ENCODE results near the gene FBXO46.
"Not testable (repeated sequence)": the region's sequence is repeated elsewhere in the genome, so short reads cannot be mapped to it uniquely, and the experiment has no call there.

The FBXO46 gene

DNA sequence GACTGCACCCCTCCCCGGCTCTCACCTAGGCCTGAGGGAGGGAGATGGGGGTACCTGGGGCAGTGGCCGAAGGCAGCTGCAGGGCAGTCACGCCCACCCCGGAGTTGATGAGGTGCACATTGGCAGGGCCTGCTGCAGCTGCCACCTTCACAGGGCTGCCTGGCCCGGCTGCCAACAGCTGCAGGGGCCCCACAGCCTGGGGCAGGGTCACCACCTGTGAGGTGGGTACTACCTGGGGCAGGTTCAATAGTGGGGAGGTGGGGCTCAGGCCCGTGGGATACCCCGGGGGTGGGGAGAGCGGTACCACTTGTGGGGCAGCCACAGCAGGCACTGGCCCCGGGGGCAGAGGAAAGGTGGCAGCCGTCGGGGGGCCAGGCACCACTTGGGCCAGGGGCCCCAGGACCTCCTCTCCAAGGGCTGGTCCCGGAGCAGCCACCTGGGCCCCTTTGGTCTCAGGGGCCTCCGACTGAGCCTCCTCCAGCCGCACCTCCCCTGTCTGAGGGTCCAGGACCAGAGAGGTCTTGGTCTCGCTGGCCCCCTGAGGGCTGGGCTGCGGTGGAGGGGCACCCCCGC, 35.7 kb upstream of the FBXO46 start:
- no peak for DNase-seq (ENCODE audit: low read depth)

DNA sequence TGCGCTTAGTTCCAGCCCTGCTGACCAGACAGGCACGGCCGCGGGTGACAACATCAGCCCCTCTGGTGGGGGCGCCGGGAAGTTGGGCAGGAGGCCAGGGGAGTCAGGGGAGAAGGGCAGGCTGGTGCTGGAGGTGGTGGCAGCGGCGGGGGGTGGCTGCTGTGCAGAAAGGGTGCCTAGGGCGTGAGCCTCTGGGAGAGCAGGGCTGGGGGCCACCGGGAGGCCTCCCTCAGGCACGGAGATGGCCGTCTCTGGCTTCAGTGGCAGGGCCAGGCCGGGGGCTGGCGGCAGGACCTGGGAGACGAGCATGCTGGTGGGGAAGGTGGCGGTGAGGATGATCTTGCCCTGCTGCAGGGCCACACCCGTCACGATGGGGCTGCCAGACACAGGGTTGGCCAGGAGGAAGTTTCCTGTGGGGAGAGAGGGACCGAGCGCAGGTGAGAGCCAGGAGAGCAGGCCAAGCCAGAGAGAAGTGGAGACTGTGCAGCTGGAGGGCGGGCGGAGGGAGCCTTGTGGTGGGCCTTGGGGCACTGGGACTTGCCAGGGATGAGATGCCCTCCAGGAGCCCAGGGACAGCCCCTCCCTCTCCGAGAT, 35.1 kb upstream of the FBXO46 start:
- no peak for DNase-seq (ENCODE audit: low read depth)

DNA sequence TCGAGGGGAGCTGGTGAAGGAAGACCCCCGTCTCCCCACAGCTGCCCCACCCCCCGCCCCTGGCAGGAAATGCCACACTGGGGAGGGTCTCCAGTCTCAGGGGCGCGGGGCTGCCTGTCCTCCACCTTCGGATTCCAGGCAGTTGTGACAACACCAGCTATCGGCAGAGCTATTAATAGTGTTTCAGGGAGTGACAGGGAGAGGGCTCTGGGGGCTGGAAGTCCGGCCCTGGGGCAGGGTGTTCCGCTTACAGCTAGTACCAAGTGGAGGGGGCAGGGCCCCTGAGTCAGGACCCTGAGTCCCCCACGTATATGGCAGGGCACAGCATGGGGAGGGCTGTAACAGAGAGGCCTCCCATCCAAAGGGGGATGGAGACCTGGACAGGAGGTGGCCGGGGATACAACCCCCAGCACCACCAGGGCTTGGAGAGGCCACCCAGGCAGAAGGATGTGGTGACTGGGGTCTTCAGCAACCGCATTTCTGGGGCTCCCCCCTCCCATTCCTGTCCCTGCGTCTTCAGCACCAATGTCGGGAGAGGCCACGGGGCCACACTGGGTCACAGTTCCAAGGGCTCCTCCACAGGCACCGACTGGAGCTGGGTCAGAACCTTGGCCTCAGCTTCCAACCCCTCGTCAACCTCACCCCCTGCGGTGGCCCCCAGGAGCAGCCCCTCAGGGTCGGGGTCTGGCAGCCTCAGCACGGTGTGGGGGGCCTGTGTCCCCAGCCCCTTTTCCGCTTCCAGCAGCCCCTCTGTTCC, 34.4 kb upstream of the FBXO46 start:
- no peak for DNase-seq (ENCODE audit: low read depth)

DNA sequence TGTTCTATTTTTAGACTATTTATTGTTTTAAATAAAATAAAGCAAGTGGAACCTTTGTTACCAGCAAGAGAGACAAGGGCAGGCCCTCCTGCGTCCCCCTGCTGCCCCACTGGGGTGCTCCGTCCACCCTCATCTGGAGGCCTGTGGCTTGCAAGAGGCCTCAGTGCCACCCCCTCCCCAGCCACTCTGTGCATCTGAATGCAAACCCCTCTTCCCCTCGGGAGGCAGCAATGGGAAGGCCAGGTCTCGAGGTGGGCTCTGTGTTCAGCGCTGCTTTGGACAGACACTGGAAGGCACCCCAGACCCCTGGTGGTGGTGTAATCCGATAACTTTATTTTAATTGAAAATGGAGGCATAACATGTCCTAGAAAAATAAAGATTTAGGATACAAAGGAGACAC, 33.8 kb upstream of the FBXO46 start:
- DNase-seq (ENCODE audit: low read depth) = no peak

DNA sequence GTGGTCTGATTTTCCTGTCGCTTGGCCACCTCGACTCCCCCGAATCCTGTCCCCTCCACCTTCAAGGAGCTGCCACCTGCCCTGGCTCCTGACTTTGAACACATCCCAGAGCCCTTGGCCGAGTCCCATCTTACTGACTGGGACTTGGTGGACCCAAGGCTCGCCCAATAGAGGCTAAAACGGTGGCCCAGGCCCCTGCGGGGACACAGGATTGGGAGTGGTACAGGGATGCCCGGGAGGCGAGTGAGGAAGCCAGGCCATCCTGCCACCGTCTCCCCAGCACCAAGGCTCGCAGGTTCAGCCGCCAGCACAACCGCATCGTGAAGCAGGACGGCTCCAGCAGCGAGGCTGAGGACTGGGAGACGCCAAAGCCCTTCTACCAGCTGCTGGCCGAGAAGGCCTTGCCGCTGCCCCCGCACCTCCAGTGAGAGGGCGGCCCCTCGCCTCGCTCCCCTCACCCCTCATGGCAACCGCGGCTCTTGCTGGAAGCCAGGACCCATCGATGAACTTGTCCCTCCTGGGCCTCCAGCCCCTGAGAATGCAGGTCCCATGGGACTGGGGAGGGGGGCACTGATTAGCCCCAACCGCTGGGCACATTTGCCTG, 33.1 kb upstream of the FBXO46 start:
- DNase-seq (ENCODE audit: low read depth) = no peak

DNA sequence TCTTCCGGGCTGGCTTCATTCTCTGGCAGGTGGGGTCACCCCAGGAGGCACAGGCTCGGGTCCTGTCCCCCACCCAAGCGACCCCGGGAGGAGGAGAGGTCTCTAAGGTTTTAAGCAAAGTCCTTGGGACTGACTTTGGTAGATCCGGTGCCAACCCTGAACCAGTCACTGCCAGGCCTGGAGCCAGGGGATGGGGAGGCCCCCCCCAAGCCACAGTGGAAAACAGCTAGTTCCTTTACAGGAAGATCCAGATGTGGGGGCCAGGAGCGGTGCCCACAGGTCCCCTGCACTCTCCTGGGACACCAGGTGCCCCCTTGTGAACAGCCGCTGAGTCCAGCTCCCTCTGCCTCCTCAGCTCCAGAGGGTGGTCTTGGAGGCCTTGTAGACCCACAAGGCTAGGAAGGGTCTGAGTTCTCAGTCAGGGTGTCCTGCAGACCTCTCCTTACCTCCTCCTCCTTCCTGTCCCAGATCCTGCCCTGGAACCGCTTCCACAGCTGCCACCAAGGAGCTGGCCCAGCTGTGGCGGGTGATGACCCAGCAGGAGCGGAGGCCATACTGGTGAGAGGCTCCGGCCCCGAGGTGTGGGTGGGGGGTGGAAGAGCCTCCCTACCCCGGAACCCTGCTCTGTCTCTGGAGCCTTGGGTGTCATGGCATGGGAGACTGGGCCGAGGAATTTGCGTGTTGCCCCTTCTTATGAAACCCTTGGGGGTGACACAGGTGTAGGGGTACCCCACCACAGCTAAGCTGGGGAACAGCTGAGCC, 32.4 kb upstream of the FBXO46 start:
- DNase-seq (ENCODE audit: low read depth) = no peak

DNA sequence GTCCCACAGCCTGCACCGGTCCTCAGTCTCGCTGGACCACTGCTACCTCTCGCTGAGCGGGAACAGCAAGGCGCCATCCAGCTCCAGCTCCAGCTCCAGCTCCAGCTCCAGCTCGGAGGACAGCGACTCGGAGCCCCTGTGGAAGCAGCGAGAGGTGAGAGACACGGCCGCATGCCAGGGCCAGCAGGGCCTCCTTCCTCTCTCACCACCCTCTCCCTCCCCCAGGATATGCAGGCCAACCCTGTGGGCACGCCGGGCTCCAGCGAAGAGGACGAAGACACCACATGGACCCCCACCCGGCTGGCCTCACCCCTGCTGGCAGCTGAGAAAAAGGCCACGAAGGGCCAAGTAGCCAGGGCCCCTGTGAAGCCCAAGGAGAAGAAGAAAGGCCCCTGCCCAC, 31.0 kb upstream of the FBXO46 start:
- no peak for DNase-seq (ENCODE audit: low read depth)

DNA sequence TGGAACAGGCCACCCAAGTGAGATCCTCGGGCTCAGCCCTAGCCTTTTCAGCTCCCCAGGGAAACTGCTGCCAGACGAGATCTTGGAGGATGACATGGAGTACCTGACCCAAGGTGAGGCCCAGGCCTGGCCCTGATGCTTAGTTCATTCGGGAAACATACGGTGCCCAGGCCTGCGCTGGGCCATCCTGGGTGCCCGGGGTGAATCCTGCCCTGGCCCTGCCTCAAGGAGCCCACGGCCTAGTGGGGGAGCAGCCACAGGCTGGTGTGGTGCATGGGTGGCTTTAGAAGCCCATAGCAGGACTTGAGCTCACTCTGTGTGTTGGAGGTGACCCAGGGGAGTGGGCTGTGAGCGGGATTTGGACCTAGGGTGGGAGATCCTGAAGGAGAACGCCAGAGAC, 28.2 kb upstream of the FBXO46 start:
- no peak for DNase-seq (ENCODE audit: low read depth)

DNA sequence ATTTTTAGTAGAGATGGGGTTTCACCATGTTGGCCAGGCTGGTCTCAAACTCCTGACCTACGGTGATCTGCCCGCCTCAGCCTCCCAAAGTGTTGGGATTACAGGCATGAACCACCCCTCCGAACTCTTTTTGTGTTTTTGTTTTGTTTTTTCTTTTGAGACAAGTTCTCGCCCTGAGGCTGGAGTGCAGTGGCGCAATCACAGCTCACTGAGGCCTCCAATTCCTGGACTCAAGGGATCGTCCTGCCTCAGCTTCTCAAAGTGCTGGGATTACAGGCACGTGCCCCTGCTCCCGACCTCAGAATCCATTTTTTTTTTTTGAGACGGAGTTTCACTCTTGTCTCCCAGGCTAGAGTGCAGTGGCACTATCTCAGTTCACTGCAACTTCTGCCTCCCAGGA, 27.0 kb upstream of the FBXO46 start:
- no peak for DNase-seq (ENCODE audit: low read depth)

DNA sequence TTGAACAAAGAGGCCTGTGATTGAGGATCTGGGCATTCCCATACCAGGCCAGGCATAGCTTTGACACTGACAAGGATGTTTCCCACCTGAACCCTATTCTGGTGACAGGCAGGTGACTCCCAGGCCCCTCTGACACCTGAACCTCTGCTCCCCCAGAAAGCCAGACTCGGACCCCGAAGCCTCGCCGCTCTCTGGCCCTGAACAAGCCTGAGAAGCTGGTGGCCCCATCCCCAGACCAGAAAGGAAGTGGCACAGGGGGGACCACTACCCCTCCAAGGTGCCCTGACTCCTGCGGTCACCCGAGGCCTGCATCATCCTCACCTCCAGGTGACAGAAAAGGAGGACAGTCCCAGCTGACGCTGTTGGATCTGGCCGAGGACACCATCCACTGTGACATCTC, 23.6 kb upstream of the FBXO46 start:
- DNase-seq (ENCODE audit: low read depth) = no peak

DNA sequence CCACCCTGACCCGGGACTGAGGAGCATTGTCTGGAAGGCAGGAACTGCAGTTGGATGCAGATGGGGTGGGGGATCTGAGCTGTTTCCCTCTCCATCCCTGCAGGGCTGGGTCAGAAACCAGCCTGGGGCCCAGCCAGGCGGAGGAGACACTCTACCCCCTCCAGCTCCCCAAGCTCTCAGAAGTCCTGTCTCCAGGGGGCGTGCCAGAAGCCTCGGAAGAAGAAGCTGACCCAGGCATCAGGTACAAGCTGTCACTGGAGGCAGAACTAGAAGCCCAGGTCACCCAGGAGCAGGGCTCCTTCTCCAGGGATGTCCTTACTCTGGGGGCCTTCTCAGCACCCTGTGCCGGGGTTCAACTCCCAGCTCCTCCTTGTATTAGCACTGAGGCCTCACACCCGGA, 22.9 kb upstream of the FBXO46 start:
- no peak for DNase-seq (ENCODE audit: low read depth)

DNA sequence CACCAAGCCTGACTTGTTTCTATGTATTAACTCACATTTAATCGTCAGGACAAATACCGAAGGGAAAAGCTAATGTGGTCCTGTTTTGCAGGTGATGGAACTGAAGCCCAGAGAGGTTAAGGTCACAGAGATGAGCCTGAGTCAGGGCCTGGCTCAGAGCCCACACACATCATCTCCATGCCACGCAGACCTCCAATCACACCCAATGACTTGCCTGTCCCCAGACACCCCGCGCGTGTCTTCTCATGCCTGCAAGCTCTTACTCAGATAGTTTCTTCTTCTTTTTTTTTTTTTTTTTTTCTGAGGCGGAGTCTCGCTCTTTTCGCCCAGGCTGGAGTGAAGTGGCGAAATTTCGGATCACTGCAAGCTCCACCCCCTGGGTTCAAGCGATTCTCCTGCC, 21.9 kb upstream of the FBXO46 start:
- no peak for DNase-seq (ENCODE audit: low read depth)

DNA sequence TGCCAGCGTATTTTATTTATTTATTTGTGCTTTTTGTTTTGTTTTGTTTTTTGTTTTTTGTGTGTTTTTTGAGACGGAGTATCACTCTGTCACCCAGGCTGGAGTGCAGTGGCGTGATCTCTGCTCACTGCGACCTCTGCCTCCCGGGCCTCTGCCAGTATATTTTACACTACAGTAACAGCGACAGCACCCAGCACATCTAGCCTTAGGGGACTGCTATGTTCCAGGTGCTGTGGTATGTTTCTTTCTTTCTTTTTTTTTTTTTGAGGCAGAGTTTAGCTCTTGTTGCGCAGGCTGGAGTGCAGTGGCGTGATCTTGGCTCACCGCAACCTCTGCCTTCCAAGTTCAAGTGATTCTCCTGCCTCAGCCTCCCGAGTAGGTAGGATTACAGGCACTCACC, 20.8 kb upstream of the FBXO46 start:
- DNase-seq (ENCODE audit: low read depth) = not testable (repeated sequence)

DNA sequence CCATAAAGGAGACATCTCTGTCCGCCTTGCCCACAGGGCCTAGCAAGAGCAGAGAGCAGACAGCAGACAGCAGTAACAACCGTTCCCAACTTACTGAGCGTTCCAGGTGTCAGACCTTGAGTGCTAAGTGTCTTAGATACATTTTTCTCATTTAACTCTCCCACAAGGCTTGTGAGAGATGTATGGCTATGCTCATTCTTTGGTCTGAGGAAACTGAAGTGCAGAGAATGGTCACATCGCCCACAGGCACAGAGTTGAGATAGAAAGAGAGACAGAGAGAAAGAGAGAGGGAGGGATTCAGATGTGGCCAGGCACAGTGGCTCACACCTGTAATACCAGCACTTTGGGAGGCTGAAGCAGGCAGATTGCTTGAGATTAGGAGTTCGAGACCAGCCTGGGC, 16.8 kb upstream of the FBXO46 start:
- DNase-seq (ENCODE audit: low read depth) = no peak

DNA sequence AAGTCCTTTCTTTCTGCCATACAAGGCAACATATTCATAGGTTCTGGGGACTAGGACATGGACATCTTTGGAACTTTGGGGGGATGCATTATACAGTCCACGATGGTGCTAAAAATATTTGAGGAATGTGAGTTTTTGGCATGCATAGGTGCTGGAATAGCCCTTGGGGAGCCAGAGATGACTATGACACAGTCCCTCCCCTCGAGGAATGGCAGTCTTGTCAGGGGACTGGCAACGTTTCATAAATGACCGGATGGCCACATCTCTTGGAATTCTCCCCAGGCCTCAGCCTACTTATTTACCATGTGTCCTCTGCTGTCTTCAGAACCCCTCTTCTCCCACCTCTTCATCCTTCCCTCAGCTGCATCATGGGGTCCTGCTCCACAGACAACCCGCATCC, 16.2 kb upstream of the FBXO46 start:
- DNase-seq (ENCODE audit: low read depth) = peak; percentile 68

DNA sequence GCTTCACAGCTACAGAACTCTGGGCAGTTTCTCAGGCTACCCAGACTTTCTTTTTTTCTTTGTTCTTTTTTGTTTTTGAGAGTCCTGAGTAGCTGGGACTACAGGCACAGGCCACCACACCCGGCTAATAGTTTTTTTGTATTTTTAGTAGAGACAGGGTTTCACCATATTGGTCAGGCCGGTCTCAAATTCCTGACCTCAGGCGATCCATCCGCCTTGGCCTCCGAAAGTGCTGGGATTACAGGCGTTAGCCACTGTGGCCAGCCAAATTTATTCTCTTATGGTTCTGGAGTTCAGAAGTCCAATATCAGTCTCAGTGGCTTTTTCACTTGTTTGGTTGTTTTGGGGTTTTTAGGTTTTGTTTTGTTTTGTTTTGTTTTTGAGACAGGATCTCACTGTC, 14.9 kb upstream of the FBXO46 start:
- DNase-seq (ENCODE audit: low read depth) = no peak

DNA sequence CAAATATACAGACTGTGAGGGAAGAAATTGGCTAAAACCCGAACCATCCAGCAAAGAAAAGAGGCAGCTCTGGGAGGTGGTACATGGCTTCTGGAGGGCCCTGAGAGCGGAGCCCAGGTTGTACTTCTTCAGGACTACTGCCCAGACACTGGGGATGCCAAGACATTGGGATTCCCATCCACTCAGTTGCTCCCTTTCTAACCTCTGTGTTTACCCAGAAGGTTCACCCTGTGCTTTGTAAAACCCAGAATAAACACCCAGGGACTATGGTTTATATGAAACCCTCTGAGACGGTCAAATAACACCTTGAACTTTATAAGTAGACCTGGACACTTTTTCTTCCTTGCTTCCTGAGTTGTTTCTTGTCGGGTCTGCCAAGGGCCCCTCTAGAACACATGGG, 12.3 kb upstream of the FBXO46 start:
- DNase-seq (ENCODE audit: low read depth) = no peak

DNA sequence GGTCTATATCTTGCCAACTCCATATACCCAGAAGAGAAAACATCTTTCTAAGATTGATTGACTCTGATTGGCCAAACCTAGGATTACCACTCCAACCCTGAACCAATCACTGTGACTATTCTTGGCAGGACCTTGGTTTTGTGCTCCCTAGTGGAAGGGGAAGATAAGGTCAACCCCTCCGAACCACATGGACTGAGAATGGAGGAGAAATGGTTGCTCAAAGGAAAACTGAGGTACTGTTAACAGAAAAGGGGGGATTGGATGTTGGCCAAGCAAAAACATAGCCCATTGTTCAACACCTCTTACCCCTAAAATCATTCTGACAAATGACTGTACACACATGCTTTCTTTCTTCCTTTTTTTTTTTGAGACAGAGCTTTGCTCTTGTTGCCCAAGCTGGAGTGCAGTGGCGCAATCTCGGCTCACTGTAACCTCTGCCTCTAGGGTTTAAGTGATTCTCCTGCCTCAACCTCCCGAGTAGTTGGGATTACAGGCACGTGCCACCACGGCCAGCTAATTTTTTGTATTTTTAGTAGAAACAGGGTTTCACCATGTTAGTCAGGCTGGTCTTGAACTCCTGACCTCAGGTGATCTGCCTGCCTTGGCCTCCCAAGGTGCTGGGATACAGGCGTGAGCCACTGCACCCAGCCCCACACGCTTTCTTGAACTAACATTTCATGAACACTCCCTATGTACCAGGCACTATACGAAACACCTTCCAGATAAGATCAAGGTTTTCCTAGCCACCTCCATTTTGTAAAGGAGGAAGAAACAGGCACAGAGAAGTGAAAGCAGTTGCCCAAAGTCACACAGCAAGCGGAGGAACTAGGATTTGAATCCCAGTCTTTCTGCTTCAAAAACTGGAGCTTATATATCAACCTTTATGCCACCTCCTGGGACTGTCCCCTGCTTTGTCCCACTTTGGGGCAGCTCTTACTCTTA, 9.1 kb upstream of the FBXO46 start:
- no peak for DNase-seq (ENCODE audit: low read depth)

DNA sequence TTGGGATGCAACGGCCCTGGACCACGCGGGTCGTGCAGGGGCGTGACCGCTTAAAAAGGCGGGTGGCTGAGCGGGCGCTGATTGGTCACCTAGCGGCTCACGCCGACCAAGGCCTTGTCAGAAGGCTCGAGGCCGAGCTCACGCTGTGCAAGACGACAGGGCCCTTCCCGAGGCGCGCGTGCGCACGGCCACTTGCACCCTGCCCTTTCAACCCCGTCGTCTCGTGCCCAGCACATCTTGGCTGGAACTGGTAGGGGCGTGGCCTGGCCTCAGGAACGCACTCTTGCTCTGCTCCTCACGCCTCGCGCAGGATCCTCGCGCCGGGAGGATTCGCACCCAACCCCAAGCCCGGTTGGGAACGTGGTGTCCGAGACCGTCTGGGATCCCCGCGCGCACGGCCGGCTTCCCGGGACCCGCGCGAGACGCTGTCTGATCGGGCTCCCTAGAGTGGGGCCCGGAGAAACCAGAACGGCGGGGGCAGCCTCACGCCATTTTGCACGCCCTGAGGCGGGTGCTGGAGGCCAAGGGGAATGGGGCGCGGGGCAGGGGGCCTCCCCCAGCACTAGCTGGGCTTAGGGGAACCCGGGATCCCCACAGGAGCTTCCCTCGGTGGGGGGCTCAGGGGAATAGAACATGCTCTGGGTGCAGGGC, 2.6 kb upstream of the FBXO46 start, which contains the start of gene MEIOSIN:
TSS of gene MEIOSIN (plus strand) at position 280 of the 651 bp plus-strand sequence. CDS start 1,938 bp downstream, outside the sequence.
- no peak for DNase-seq (ENCODE audit: low read depth)

DNA sequence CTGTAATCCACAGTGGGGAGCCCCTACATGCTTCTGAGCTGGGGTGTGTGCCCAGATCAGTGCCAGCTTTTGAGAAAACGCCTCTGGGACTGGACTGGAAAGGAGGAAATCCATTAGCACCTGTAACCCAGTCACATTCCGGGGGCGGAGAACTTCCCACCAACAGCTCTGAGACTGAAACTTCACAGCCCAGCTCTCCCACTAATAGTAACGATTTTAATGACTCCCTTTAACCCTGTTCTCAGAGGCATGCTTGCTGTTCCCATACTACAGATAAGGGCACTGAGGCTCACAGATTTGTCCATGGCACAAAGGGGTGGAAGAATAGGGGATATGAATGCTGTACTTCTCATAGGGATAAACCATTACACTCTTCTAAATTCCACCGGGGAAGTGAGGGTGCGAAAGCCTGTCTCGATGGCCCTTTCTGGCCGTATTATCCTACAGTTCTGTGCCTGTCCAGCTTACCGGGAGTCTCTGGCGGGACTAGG, 851 bp downstream of the FBXO46 start:
- peak; percentile 25 for DNase-seq (ENCODE audit: low read depth)

DNA sequence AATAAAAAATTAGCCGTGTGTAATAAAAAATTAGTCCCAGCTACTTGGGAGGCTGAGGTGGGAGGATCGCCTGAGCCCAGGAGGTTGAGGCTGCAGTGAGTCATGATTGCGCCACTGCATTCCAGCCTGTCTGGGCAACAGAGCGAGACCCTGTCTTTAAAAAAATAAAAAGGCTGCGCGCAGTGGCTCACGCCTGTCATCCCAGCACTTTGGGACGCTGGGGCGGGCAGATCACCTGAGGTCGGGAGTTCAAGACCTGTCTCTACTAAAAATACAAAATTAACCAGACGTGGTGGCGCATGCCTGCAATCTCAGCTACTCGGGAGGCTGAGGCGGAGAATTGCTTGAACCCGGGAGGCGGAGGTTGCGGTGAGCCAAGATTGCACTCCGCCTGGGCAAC, 2.0 kb downstream of the FBXO46 start:
- not testable (repeated sequence) for DNase-seq (ENCODE audit: low read depth)

Data from EH (cell line).